ENCODE data around the gene RXFP3. TPM values are rescaled to one million over a fixed set of nuclear protein-coding genes. Genes with fewer than 3 reads are reported as not detected.

The RXFP3 gene
- total and polyA plus RNA-seq, 2 of the 8 experiments (the other 6 are each of a cell fraction or from before 2014, with no cell fraction given) = 0.15 TPM; not detected in 1

DNA sequence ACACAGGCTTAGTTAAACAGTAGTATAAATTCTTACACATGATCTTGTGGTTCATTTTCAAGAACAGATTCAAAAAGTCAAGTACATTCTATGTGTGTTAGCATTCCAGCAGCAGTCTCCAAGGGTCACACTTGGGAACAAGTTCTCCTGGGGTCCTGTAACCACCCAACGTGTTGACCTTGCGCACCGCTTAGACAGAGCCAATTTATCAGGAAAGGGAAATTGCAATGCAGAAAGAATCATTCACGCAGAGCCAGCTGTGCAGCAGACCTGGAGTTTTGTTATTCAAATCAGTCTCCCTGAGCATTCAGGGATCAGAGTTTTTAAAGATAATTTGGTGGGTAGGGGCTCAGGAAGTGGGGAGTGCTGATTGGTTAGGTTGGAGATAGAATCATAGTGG lies 8.5 kb upstream of the RXFP3 start (continued):
- TF ChIP-seq BCL11A (IDR thresholded peaks at IDR 0.05; ENCODE audit: low read depth in 2 of 2, low read length in 2 of 2) (no peak), PHF8 (conservative IDR thresholded peaks at IDR 0.05; ENCODE audit: low read depth, low read length) (no peak), SP2 (IDR thresholded peaks at IDR 0.05; ENCODE audit: low read length) (no peak), RBBP5 (IDR thresholded peaks at IDR 0.05; ENCODE audit: borderline replicate concordance, low read depth, low read length) (no peak), YY1 (IDR thresholded peaks at IDR 0.05; ENCODE audit: low read depth, low read length) (no peak), TEAD4 (IDR thresholded peaks at IDR 0.05; ENCODE audit: low read depth, low read length) (no peak), KDM1A (IDR thresholded peaks at IDR 0.05; ENCODE audit: borderline replicate concordance, low read length) (no peak)
- TF ChIP-seq, protein P1, sequence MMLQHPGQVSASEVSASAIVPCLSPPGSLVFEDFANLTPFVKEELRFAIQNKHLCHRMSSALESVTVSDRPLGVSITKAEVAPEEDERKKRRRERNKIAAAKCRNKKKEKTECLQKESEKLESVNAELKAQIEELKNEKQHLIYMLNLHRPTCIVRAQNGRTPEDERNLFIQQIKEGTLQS (IDR thresholded peaks at IDR 0.05; ENCODE audit: insufficient read depth, low read depth, low read length) = no peak
